Measurements from ENCODE around the gene CAP2. TPM values are rescaled to one million over a fixed set of nuclear protein-coding genes. Genes with fewer than 3 reads are reported as not detected.

The CAP2 gene
- total and polyA plus RNA-seq, 8 donors, result 0.61 to 78.8 (median 4.2) TPM

DNA sequence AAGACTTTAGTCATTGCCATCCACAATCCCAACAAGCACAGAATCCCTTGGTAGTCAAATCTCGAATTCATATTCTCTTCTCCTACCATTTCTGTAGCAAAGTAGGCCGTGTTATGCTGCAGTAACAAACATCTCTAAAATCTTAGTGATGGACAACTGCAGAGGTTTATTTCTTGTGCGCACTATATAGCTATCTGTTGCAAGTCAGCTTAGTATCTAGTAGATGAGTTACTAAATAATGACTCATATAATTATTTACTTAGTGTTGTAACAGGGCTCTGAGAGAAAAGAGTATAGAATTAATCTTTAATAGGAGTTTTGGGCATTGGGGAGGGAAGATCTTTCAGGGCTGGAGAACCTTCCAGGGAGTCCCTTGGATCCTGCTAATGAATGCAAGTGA is 73.3 kb downstream of the CAP2 start:
- intact Hi-C loops (cut with DNase I; ENCODE audit: low total_unique reads), result no loop called here
- 86 to 95% (median 92%) methylated on average over 3 of the region's 3 CpGs for WGBS, 5 donors
- TF ChIP-seq EP300 (IDR thresholded peaks at IDR 0.05), result no peak
- TF ChIP-seq, protein P1, sequence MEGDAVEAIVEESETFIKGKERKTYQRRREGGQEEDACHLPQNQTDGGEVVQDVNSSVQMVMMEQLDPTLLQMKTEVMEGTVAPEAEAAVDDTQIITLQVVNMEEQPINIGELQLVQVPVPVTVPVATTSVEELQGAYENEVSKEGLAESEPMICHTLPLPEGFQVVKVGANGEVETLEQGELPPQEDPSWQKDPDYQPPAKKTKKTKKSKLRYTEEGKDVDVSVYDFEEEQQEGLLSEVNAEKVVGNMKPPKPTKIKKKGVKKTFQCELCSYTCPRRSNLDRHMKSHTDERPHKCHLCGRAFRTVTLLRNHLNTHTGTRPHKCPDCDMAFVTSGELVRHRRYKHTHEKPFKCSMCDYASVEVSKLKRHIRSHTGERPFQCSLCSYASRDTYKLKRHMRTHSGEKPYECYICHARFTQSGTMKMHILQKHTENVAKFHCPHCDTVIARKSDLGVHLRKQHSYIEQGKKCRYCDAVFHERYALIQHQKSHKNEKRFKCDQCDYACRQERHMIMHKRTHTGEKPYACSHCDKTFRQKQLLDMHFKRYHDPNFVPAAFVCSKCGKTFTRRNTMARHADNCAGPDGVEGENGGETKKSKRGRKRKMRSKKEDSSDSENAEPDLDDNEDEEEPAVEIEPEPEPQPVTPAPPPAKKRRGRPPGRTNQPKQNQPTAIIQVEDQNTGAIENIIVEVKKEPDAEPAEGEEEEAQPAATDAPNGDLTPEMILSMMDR (IDR thresholded peaks at IDR 0.05), result no peak
- no peak for TF ChIP-seq POLR2AphosphoS5 (IDR thresholded peaks at IDR 0.05)
- TF ChIP-seq POLR2A (IDR thresholded peaks at IDR 0.05), result no peak

DNA sequence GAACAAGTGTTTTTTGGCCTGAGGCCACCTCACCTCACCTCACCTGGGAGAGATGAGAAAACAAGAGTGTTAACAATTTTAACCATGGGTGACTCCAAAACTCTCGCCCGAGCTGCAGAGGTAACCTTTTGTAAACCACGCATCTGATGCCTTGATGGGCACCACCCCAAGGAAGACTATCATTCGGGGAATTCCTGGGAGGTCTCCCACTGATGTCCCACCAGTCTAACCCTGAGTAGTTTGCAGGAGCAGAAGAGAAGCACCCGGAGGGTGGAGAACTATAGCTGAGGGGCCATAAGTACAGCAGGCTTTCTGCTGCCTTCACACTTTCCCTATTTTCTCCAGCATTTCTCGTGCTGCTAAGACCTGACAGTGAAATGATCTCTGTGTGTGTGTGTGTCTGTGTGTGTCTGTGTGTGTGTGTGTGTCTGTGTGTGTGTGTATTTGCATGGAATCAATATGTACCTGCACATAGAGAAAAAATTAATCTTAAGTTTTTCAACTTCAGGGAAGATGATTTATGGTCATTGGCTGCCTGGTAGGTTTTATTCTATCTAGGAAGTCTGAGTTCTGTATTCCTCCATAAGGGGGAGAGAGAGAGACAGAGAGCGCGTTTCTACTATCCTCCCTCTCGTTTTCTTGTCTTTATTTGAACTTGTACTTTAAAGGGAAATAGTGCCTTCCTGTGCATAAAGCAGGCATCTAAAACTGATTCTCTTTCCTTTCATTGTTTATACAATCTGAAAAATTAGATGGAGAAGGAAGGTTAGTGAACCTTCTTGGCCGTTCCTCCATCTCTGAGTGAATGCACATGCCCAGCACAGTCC is 75.8 kb downstream of the CAP2 start:
- no peaks in the 10 kb centered on the region for H3K27me3 ChIP-seq
- TF ChIP-seq POLR2A (IDR thresholded peaks at IDR 0.05) (no peak), EP300 (IDR thresholded peaks at IDR 0.05) (no peak)
- TF ChIP-seq, protein P1 (IDR thresholded peaks at IDR 0.05), result peak in 3 of 7 experiments; percentile 9 to 28 (median 11)

More for the DNA sequence above, 73.3 kb downstream of the CAP2 start:
- H3K4me1 ChIP-seq, result peaks cover 0 to 27% (median 14%) of the 10 kb centered on the region in 4 donors
- H3K27me3 ChIP-seq, result no peaks in the 10 kb centered on the region
- H3K9me3 ChIP-seq, result no peaks in the 10 kb centered on the region
- DNase-seq, result no peak
- no peak overlapping the region for H3K4me3 ChIP-seq
- H3K36me3 ChIP-seq, result peaks cover 0 to 14% (median 3%) of the 10 kb centered on the region in 4 donors
- H3K27ac ChIP-seq, result no peak overlapping the region

DNA sequence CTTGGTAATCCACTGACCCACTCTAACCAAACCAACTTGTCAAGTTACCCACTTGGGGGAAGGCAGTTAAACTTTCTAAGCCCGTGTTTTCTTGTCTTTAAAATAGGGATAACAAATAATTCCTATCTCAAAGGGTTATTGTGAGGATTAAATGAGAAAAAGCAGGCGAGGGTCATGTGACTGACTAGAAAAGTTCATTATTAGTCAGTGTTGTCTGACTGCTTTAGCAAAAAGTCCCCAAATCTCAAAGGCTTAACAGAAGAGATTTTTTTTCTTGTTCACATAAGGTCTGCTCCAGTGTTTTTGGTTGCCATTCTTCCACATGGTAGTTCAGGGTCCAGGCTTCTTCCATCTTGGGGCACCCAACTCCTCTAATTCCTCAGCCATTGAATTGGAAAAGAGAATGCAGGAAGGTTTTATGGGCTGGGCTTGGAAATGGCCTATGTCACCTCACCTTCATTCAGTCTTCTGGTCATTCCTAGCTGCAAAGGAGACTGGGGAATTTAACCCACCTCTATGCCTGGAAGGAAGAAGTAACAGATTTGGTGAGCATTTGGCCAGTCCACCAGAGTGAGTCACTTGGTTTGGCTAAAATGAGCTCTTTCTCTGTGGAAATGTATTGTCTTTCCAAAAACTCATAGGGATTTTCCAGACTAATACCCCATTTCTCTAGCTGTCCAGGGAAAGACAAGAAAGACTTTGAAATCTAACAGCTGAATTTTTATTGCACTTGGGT is 77.0 kb downstream of the CAP2 start:
- H3K36me3 ChIP-seq, result peaks cover 0 to 14% (median under 1%) of the 10 kb centered on the region in 4 donors
- intact Hi-C loops (cut with DNase I; ENCODE audit: low total_unique reads), result no loop called here
- 50 to 75% (median 65%) methylated on average over 2 of the region's 2 CpGs for WGBS, 5 donors
- no peak overlapping the region for H3K4me3 ChIP-seq
- TF ChIP-seq, protein P1 (IDR thresholded peaks at IDR 0.05), result no peak
- no peak for TF ChIP-seq POLR2A (IDR thresholded peaks at IDR 0.05)
- no peak for TF ChIP-seq EP300 (IDR thresholded peaks at IDR 0.05)
- no peak for TF ChIP-seq POLR2AphosphoS5 (IDR thresholded peaks at IDR 0.05)
- no peaks in the 10 kb centered on the region for H3K27me3 ChIP-seq
- DNase-seq, result peak in 1 of 2 donors; percentile 44
- no peaks in the 10 kb centered on the region for H3K9me3 ChIP-seq
- peak overlapping the region in 4 of 5 donors; percentile 5 to 79 (median 62) for H3K27ac ChIP-seq
- H3K4me1 ChIP-seq, result peaks cover 0 to 41% (median 23%) of the 10 kb centered on the region in 4 donors

More for the DNA sequence above, 75.8 kb downstream of the CAP2 start:
- Histone ChIP-seq H3K4me3 (no peak overlapping the region), H3K27ac (peak overlapping the region in 3 of 5 donors; percentile 5 to 79 (median 70)), H3K9me3 (no peaks in the 10 kb centered on the region), H3K4me1 (peaks cover 0 to 39% (median 21%) of the 10 kb centered on the region in 4 donors), H3K36me3 (peaks cover 0 to 14% (median 3%) of the 10 kb centered on the region in 4 donors)
- DNase-seq, result peak in 1 of 2 donors; percentile 54
- WGBS, 5 donors, result 69 to 77% (median 74%) methylated on average over 10 of the region's 10 CpGs
- intact Hi-C loops (cut with DNase I; ENCODE audit: low total_unique reads), result no loop called here

DNA sequence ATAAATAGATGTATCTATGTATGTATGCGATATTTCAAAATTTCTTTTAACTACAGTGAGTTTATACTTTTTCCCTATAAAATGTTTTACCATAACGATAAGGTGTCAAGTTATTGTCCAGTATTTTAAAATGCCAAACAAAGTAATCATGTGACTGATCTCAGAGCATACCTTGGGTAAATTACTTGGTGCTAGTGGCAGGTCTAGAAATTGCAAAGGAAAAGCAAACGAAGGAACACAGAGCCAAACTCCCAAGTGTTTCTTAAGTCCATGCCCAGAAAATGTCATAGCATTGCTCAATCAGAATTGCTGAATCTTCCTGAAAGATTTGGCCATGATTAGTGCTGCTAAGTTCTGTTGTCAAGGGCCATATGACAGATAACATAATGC is 77.5 kb downstream of the CAP2 start:
- peaks cover 0 to 41% (median 23%) of the 10 kb centered on the region in 4 donors for H3K4me1 ChIP-seq
- H3K27ac ChIP-seq, result peak overlapping the region in 4 of 5 donors; percentile 5 to 79 (median 62)
- H3K36me3 ChIP-seq, result peaks cover 0 to 8% (median 0%) of the 10 kb centered on the region in 4 donors
- no peaks in the 10 kb centered on the region for H3K9me3 ChIP-seq
- 53 to 69% (median 64%) methylated on average over 3 of the region's 3 CpGs for WGBS, 5 donors
- H3K4me3 ChIP-seq, result no peak overlapping the region
- no peaks in the 10 kb centered on the region for H3K27me3 ChIP-seq
- TF ChIP-seq POLR2AphosphoS5 (IDR thresholded peaks at IDR 0.05) (peak in 2 of 3 donors; percentile 66 to 89), POLR2A (IDR thresholded peaks at IDR 0.05) (no peak), EP300 (IDR thresholded peaks at IDR 0.05) (no peak)
- TF ChIP-seq, protein P1 (IDR thresholded peaks at IDR 0.05), result no peak
- intact Hi-C loops (cut with DNase I; ENCODE audit: low total_unique reads), result no loop called here
- DNase-seq, result peak in 1 of 2 donors; percentile 68
